Endometrial microvascular endothelial cells (primary cell): ENCODE measurements around the gene APLF. TPM values are rescaled to one million over a fixed set of nuclear protein-coding genes. Genes with fewer than 3 reads are reported as not detected.

Source experiments
- in situ Hi-C: cut with HindIII; loops from 2 replicates; pipeline ENCODE4 v1.10.0; 2017; ENCODE audit warnings: low sequenced_read_pairs, low pct_unique_long_range_greater_than_20kb; ENCODE audit errors: inconsistent ontology term
- total RNA-seq: library from RNA; depleted of rRNA; stranded (reverse); fragments of >200 nt; gene quantifications from one replicate; pipeline ENCODE4 v1.2.3, GENCODE V29; 2015; ENCODE audit errors: inconsistent ontology term

The APLF gene
- total RNA-seq, 1 donor from 2014 or later, result 1.0 TPM

- in situ Hi-C loops, result no loop called here
Measured at GRCh38 chr2:68604077-68604476, 136.7 kb downstream of the APLF start.

GRCh38 chr2:68605939-68606338, 138.6 kb downstream of the APLF start:
- in situ Hi-C loops, result no loop called here

- in situ Hi-C loops, result no loop called here
Measured at GRCh38 chr2:68606759-68607158, 139.4 kb downstream of the APLF start.

- in situ Hi-C loops, result no loop called here
Measured at GRCh38 chr2:68607837-68608236, 140.5 kb downstream of the APLF start.

- in situ Hi-C loops, result no loop called here
Measured at GRCh38 chr2:68612765-68613519, 145.6 kb downstream of the APLF start.

- in situ Hi-C loops, result no loop called here
Measured at GRCh38 chr2:68620772-68621171, 153.4 kb downstream of the APLF start.

GRCh38 chr2:68623820-68624219, 156.4 kb downstream of the APLF start:
- in situ Hi-C loops, result no loop called here

GRCh38 chr2:68627615-68628014, 160.2 kb downstream of the APLF start:
- in situ Hi-C loops, result no loop called here

Other genes with a start within 250 kb of the APLF start
- gene PPP3R1, start 215.1 kb upstream of the APLF start, total RNA-seq, result 28.6 TPM
- gene CNRIP1, start 147.6 kb upstream of the APLF start, total RNA-seq, result 87.1 TPM
- gene PLEK, start 102.3 kb upstream of the APLF start, total RNA-seq, result not detected
- gene FBXO48, start 291 bp upstream of the APLF start, total RNA-seq, result 1.8 TPM
- gene PROKR1, start 176.0 kb downstream of the APLF start, total RNA-seq, result not detected